ENCODE measurements around the gene SLCO3A1.

SLCO3A1 gene

DNA sequence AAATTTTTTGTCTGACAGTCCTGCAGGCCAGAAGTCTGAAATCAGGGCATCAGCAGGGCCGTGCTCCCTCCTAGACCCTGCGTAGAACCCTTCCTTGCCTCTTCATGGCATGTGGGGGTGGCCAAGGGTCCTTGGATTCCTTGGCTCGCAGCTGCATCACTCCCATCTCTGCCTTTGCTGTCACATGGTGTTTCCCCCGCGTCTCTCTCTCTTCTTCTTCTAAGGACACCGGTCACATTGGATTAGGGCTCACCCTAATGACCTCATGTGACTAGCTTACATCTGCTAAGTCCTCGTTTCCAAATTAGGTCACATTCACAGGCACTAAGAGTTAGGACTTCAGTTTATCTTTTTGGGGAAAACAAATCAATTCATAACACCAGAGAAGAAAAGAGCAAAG lies 12.0 kb downstream of the SLCO3A1 start:
- H3K4me1 ChIP-seq (ENCODE audit: low read length): peaks cover 11% of the 10 kb centered on the region
- no peaks in the 10 kb centered on the region for H3K36me3 ChIP-seq (replicated peaks; ENCODE audit: low read depth, low read length)
- no peak overlapping the region for H3K4me2 ChIP-seq (ENCODE audit: low read length)
- no peak overlapping the region for H2AFZ ChIP-seq (ENCODE audit: low read depth, low read length)
- H3K79me2 ChIP-seq (ENCODE audit: low read length): no peaks in the 10 kb centered on the region
- H3K27ac ChIP-seq (ENCODE audit: low read length): no peak overlapping the region
- no peaks in the 10 kb centered on the region for H3K9me3 ChIP-seq (ENCODE audit: insufficient read depth, low read length)
- peaks cover 15% of the 10 kb centered on the region for H4K20me1 ChIP-seq (ENCODE audit: insufficient read depth, low read length)
- H3K9ac ChIP-seq (ENCODE audit: low read length): no peak overlapping the region
- H3K4me3 ChIP-seq (ENCODE audit: low read length): no peak overlapping the region
- H3K27me3 ChIP-seq (ENCODE audit: low read depth, low read length): peaks cover 37% of the 10 kb centered on the region
- TF ChIP-seq, protein P1, sequence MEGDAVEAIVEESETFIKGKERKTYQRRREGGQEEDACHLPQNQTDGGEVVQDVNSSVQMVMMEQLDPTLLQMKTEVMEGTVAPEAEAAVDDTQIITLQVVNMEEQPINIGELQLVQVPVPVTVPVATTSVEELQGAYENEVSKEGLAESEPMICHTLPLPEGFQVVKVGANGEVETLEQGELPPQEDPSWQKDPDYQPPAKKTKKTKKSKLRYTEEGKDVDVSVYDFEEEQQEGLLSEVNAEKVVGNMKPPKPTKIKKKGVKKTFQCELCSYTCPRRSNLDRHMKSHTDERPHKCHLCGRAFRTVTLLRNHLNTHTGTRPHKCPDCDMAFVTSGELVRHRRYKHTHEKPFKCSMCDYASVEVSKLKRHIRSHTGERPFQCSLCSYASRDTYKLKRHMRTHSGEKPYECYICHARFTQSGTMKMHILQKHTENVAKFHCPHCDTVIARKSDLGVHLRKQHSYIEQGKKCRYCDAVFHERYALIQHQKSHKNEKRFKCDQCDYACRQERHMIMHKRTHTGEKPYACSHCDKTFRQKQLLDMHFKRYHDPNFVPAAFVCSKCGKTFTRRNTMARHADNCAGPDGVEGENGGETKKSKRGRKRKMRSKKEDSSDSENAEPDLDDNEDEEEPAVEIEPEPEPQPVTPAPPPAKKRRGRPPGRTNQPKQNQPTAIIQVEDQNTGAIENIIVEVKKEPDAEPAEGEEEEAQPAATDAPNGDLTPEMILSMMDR (IDR thresholded peaks at IDR 0.05; ENCODE audit: low read depth, low read length): no peak
- TF ChIP-seq EZH2phosphoT487 (IDR thresholded peaks at IDR 0.05; ENCODE audit: low read depth): no peak

DNA sequence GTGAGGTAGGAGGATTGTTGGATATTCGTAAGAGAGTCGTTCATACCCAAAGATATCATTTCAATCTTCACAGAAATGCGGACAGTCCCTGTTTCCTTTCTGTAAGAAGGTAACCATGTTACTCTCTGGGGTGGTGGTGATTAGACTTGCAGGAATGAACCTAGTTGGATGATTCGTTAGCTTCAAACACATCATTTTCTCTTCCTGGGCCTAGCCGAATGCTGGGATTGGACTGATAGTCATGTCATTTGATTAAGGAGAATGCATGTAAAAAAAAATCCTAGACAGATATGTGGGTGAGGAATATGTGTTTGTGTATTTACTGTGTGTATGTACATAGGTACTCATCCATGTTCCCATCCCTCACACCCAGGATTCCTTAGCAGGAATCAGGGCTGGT lies 12.4 kb downstream of the SLCO3A1 start:
- Histone ChIP-seq H3K27ac (ENCODE audit: low read length) (no peak overlapping the region), H3K4me1 (ENCODE audit: low read length) (peaks cover 7% of the 10 kb centered on the region), H3K9ac (ENCODE audit: low read length) (no peak overlapping the region), H4K20me1 (ENCODE audit: insufficient read depth, low read length) (peaks cover 13% of the 10 kb centered on the region), H3K4me3 (ENCODE audit: low read length) (no peak overlapping the region), H3K4me2 (ENCODE audit: low read length) (no peak overlapping the region), H3K79me2 (ENCODE audit: low read length) (no peaks in the 10 kb centered on the region), H3K36me3 (replicated peaks; ENCODE audit: low read depth, low read length) (no peaks in the 10 kb centered on the region), H2AFZ (ENCODE audit: low read depth, low read length) (no peak overlapping the region), H3K27me3 (ENCODE audit: low read depth, low read length) (peaks cover 36% of the 10 kb centered on the region), H3K9me3 (ENCODE audit: insufficient read depth, low read length) (no peaks in the 10 kb centered on the region)
- TF ChIP-seq EZH2phosphoT487 (IDR thresholded peaks at IDR 0.05; ENCODE audit: low read depth): no peak
- TF ChIP-seq, protein P1 (IDR thresholded peaks at IDR 0.05; ENCODE audit: low read depth, low read length): no peak

DNA sequence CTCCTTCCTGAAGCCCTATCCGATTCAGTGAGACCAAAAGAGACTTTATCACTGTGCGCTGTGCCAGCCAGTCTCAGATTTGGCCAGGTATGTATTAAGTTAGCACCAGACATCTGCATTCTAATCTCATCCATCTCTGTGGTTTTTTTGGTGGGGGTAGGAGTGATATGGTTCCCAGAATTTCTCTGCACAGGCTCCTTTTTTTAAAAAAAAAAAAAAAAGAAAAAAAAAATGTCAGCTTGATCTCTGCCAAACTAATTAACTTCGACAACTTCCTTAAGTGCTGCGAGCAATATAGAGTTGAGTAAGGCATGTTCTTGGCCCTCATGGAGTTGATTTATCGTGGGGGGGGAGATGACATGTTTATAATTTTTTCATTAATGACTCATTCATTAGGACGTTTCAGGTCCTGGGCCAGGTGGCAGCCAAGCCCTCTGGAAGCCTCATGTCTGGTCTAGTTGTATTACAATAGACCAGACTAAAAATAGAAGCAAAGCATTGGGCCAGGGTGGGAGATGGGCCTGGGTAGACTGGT lies 12.9 kb downstream of the SLCO3A1 start:
- no peaks in the 10 kb centered on the region for H3K9me3 ChIP-seq (ENCODE audit: insufficient read depth, low read length)
- H3K4me3 ChIP-seq (ENCODE audit: low read length): no peak overlapping the region
- H3K27me3 ChIP-seq (ENCODE audit: low read depth, low read length): peaks cover 40% of the 10 kb centered on the region
- no peak overlapping the region for H3K27ac ChIP-seq (ENCODE audit: low read length)
- no peak for TF ChIP-seq EZH2phosphoT487 (IDR thresholded peaks at IDR 0.05; ENCODE audit: low read depth)
- TF ChIP-seq, protein P1 (IDR thresholded peaks at IDR 0.05; ENCODE audit: low read depth, low read length): no peak
- H3K4me2 ChIP-seq (ENCODE audit: low read length): no peak overlapping the region
- no peak overlapping the region for H2AFZ ChIP-seq (ENCODE audit: low read depth, low read length)
- H3K9ac ChIP-seq (ENCODE audit: low read length): no peak overlapping the region
- H3K4me1 ChIP-seq (ENCODE audit: low read length): peaks cover 2% of the 10 kb centered on the region
- H4K20me1 ChIP-seq (ENCODE audit: insufficient read depth, low read length): peaks cover 12% of the 10 kb centered on the region
- no peaks in the 10 kb centered on the region for H3K79me2 ChIP-seq (ENCODE audit: low read length)
- no peaks in the 10 kb centered on the region for H3K36me3 ChIP-seq (replicated peaks; ENCODE audit: low read depth, low read length)

DNA sequence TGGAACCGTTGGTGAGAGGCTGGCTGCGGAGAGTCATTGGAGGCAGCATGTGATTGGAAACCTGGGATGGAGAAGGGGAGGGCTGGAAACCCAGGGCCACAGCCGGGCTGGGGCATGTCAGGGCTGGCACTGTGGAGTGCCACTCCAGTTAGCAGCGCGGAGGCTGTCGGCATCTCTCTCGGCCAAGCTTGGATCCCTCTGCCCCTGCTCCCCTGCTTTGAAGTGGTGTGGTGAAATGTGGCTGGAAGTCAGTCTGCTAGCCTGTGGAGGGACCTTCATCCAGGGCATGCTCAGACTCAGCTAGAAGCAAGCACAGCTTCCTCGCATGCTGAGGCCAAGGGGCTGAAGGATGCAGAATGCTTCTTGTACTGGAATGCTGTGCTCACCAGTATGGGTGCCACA lies 13.5 kb downstream of the SLCO3A1 start:
- TF ChIP-seq, protein P1 (IDR thresholded peaks at IDR 0.05; ENCODE audit: low read depth, low read length): no peak
- TF ChIP-seq EZH2phosphoT487 (IDR thresholded peaks at IDR 0.05; ENCODE audit: low read depth): no peak
- H3K9me3 ChIP-seq (ENCODE audit: insufficient read depth, low read length): no peaks in the 10 kb centered on the region
- no peak overlapping the region for H3K27ac ChIP-seq (ENCODE audit: low read length)
- H2AFZ ChIP-seq (ENCODE audit: low read depth, low read length): no peak overlapping the region
- no peak overlapping the region for H3K9ac ChIP-seq (ENCODE audit: low read length)
- H3K4me3 ChIP-seq (ENCODE audit: low read length): no peak overlapping the region
- peaks cover 12% of the 10 kb centered on the region for H4K20me1 ChIP-seq (ENCODE audit: insufficient read depth, low read length)
- no peak overlapping the region for H3K4me2 ChIP-seq (ENCODE audit: low read length)
- H3K79me2 ChIP-seq (ENCODE audit: low read length): no peaks in the 10 kb centered on the region
- peaks cover 41% of the 10 kb centered on the region for H3K27me3 ChIP-seq (ENCODE audit: low read depth, low read length)
- no peaks in the 10 kb centered on the region for H3K4me1 ChIP-seq (ENCODE audit: low read length)
- H3K36me3 ChIP-seq (replicated peaks; ENCODE audit: low read depth, low read length): no peaks in the 10 kb centered on the region
